CD8-positive, alpha-beta memory T cell (primary cell): ENCODE results near the gene OTUB2. TPM values are rescaled to one million over a fixed set of nuclear protein-coding genes. Genes with fewer than 3 reads are reported as not detected.

Source experiments
- polyA plus RNA-seq: library from polyadenylated mRNA; unstranded; fragments of 300-500 nt; fragmentation: Illumina TruSeq; gene quantifications from one replicate; pipeline ENCODE4 v1.2.3, GENCODE V29; 2021
- total RNA-seq, 2 experiments: library from RNA; stranded (reverse); gene quantifications; one replicate each; pipeline ENCODE4 v1.2.3, GENCODE V29; 2021

Gene OTUB2
- total and polyA plus RNA-seq, 3 experiments from 2014 or later = 0.12 to 1.8 (median 1.1) TPM

Other genes starting within 250 kb of the OTUB2 start
- not detected for gene PRIMA1, start 237.9 kb upstream of the OTUB2 start, total RNA-seq
- not detected for gene PRIMA1, start 237.9 kb upstream of the OTUB2 start, polyA plus RNA-seq
- not detected for gene FAM181A, start 99.0 kb upstream of the OTUB2 start, total RNA-seq
- gene FAM181A, start 99.0 kb upstream of the OTUB2 start, polyA plus RNA-seq = not detected
- 10 to 100 TPM; 93.5 to 98.0 TPM for gene ASB2, start 49.8 kb upstream of the OTUB2 start, total RNA-seq
- gene ASB2, start 49.8 kb upstream of the OTUB2 start, polyA plus RNA-seq = 4.8 TPM
- gene CCDC197, start 29.0 kb upstream of the OTUB2 start, total RNA-seq = not detected
- gene CCDC197, start 29.0 kb upstream of the OTUB2 start, polyA plus RNA-seq = not detected
- 100 to 1,000 TPM; 274 to 283 TPM for gene DDX24, start 54.9 kb downstream of the OTUB2 start, total RNA-seq
- gene DDX24, start 54.9 kb downstream of the OTUB2 start, polyA plus RNA-seq = 287 TPM
- 10 to 100 TPM; 15.5 to 18.4 TPM for gene IFI27L1, start 55.0 kb downstream of the OTUB2 start, total RNA-seq
- 8.3 TPM for gene IFI27L1, start 55.0 kb downstream of the OTUB2 start, polyA plus RNA-seq
- 1 to 10 TPM; 1.3 TPM for gene IFI27, start 84.4 kb downstream of the OTUB2 start, total RNA-seq
- gene IFI27, start 84.4 kb downstream of the OTUB2 start, polyA plus RNA-seq = 5.5 TPM
- gene IFI27L2, start 103.3 kb downstream of the OTUB2 start, total RNA-seq = 10 to 100 TPM; 55.9 to 58.5 TPM
- gene IFI27L2, start 103.3 kb downstream of the OTUB2 start, polyA plus RNA-seq = 95.5 TPM
- 1 to 10 TPM; 1.2 to 1.8 TPM for gene PPP4R4, start 148.0 kb downstream of the OTUB2 start, total RNA-seq
- 0.17 TPM for gene PPP4R4, start 148.0 kb downstream of the OTUB2 start, polyA plus RNA-seq